Stimulated activated CD8-positive, alpha-beta memory T cell treated with anti-CD3 and anti-CD28 coated beads, Interleukin-12 subunit alpha, Interleukin-12 subunit beta, amount 100 ng/mL, for 24 hours (primary cell): Measurements from ENCODE around the gene CYB5D1.

Source experiments
- DNase-seq: peaks from one replicate; pipeline ENCODE4 v3.0.0-alpha.2; 2020; ENCODE audit errors: extremely low read depth

CYB5D1 gene

GRCh38 chr17:7833795-7834541 lies 23.8 kb upstream of the CYB5D1 start, which contains the start of gene KDM6B:
TSS of gene KDM6B (plus strand) at chr17:7834217. CDS start at chr17:7845555, 11,338 bp downstream.
- peak; percentile 69 for DNase-seq

DNA sequence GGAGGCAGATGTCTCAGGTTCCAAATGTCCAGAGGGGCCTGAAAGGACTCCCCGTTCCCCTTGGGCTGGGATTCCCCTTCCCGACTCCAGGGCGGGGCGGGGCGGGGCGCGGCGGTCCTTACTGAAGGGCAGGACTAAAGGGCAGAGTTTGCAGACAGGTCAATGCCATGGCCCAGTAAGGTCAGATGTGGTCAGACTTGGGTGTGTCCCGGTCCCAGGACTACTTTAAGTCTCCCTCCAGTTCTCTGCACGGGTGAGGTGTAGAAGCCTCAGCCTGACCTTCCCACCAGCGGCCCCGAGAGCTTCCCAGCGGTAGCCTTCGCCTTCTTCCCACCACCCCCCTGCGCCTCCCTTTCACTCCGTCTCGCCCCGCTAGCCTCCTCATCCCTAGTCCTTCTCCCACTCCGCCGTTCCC lies 23.3 kb upstream of the CYB5D1 start:
- no peak for DNase-seq

DNA sequence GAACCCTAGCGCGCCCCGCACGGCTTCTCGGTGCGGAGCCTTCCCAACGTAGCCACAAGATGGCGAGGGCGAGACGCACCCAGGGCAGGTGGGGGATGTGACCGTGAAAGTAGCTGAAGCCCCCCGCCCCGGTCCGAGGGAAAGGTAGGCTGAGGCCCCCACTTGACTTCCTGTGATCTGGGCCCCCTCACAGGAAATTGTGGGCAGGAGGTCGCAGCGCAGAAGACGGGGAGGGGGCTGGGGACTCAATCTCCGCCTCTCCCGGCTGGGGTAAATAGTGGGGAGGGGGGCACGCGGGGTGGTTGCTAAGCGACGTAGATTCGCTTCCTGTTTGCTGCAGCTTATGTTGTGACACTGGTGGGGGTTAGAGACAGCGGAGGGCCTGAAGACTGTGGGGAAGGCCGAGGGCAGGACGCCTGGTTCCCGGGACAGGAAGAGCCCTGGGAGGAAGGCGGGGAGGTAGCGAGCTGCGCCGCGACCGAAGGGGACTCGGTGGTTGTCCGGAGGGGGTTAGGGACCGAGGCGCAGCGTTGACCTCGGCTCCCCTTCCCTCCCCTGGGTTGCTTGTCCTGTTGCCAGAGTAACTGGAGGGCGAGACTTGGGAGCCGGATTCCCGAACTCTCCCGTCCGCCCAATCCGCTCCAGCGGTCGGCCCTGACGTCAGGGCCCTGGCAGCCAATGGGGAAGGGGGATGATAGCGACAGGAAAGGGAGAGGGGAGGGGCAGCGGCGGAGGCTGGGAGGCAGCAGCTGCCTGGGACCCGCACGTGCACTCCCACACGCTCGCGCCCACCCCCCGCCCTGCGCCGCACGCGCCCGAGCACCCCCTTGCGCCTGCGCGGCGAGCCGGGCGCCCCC lies 22.6 kb upstream of the CYB5D1 start:
- peak; percentile 76 for DNase-seq

DNA sequence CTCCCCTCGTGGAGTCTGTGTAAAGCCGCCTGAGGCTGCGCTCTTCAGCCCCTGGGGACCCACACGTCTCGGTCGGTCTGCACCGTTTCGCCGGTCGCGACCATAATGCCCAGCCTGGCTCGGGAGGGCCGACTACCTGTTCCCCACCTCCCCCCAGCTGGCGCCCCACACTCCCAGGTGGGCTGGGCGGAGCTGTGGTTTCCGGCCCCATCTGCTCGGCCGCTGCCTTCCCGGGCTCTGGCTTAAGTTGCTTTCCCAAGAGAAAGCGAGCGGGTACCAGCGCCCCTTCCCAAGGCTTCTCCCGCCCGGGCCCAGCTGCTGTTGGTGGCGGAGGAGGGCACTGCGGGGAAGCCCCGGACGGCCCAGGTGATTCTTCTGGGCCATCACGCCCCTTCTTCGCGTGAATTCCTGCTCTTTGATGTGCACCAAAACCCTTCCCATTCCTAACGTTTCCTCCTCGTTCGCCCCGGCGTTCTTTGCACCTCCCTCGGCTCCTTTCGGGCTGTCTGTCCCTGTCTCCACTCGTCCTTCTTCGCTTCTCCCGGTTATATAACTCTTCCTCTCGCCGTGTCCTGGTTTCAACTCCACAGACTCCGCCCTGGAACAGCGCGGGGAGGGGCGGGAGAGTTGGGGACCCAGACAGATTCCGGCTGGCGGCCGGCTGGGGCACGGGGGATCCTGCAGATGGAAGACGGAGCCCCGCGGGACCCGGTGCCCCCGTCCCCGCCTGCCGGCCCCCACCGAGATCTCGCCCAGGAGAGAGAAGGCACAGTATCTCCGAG lies 21.8 kb upstream of the CYB5D1 start:
- DNase-seq: no peak

DNA sequence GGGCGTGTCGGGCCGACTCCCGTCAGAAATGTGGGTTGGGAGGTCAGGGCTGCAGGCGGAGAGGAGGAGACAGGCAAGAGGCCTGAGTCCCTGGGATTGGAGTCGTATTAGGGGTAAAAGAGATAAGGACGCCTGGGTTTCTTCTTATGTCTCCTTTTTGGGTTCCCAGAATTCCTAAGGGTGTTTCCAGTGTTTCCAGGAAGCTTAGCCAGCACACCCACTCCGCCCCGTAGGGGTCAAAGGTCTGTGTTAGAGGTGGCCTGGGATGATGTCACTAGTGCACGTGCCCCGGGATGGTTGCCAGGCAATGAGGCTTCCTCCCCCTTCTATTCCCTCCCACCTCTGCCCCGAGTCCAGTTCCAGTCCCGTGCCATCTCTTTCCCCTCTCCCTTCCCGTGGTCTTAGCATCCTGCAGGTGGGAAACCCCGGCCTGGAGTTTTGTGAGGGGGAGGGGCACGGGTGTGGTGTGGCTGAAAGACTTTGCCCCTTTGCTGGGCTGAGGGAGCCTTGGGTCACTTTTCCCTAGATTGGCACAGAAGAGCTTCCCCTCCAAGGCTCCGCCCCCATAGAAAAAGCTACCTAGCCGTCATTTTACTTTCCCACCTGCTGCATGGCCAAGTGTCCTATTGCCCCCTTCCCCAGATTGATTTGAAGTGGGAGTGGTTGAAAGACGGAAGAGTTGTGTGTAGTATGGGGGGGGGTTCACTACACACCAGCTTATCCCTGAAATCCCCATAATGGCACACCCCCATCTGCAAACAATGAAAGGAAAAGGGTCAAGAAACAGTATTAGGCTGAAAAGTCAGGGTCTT lies 21.0 kb upstream of the CYB5D1 start:
- DNase-seq: peak; percentile 36

GRCh38 chr17:7837408-7838088 lies 20.3 kb upstream of the CYB5D1 start:
- no peak for DNase-seq

DNA sequence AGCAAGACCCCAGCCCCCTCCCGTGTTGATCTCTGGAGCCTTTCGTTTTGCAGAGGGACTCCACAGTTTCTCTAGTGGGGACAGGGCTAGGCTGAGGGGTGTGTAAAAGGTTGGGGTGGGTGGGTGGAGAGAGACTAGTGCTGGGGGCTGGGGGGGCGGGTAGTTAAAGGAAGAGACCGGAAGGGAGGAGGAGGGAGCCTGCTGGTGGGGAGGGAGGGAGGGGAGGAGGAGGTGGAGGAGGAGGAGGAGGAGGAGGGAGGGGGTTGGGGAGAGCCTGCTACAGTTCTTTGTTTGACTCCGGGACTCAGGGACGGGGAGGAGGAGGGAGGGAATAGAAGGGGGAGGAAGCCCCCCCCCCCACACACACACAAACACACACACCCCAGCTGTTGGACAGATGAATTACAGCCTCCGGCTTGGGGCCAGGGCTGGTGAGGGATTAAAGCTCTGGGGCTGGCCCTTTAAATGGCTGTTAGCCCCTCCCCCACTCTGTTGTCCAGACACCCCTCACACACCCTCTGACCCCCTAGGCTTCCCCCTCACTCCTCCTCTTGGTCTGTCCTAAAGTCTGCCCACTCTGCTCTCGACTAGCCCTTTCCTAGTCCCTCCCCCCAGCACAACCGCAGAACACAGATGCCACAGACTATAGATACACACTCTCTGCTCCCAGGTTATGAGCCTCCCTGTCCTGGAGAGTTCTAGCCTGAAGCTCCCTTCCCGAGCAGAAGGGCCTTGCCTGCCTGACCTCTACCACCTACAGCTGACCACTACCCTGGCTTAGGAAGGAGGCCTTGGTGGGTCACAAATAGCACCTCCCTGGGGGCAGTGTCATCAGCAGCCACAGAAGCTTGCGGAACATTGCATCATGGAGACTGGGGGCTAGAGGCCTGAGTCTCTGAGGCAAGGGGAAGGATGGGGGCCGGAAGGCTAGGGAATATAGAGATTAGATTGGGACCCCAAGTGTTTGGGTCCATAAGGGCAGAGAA lies 19.4 kb upstream of the CYB5D1 start:
- DNase-seq: no peak

DNA sequence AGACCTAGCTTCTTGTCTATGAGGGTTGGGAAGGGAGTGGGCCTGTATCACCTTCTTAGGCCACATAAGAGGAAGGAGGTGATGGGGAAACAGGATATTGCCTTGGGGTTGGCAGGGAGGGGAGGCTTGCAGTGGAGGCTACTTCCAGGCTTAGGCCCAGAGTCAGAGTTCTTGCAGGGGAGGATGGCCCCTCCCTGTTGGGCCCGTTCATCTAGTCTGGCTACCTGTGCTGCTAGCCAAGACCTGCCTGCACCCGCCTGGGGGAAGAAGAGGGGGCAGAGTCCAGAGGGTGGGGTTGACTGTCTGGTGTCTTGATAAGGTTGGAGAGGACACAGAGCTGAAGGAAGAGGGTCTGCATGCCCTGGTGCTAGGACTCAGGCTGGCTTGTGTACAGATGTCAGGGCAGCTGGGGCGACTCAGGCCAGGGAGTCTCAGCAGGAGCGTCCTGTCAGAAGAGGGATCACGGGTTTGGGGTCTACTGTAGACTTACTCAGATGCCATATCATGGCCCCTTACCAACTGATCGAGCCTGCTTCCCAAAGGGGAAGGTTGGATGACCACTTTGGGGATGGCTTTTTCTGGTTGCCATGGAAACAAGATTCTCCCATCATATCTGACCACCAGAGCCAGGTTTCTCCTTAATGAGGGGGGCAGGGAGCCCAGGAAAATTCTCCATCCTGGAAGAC lies 18.5 kb upstream of the CYB5D1 start:
- no peak for DNase-seq

DNA sequence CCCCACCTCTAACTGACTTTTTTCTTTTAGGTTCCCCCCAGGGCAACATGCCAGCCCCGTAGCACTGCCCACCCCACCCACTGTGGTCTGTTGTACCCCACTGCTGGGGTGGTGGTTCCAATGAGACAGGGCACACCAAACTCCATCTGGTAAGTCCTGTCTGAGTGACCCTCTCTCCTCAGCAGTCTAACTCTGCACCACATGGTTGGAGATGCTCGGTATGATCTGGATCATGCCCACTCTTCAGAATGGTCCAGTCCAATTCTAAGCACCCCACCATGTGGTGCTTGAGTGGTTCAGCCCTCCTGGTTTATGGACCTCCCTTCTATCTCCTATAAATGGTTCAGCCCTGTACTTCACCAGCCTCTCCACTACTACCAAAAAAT lies 17.9 kb upstream of the CYB5D1 start:
- no peak for DNase-seq

- no peak for DNase-seq
These were observed 17.4 kb upstream of the CYB5D1 start for GRCh38 chr17:7840441-7840840.

- DNase-seq: no peak
These were observed 16.9 kb upstream of the CYB5D1 start for GRCh38 chr17:7840875-7841274.

DNA sequence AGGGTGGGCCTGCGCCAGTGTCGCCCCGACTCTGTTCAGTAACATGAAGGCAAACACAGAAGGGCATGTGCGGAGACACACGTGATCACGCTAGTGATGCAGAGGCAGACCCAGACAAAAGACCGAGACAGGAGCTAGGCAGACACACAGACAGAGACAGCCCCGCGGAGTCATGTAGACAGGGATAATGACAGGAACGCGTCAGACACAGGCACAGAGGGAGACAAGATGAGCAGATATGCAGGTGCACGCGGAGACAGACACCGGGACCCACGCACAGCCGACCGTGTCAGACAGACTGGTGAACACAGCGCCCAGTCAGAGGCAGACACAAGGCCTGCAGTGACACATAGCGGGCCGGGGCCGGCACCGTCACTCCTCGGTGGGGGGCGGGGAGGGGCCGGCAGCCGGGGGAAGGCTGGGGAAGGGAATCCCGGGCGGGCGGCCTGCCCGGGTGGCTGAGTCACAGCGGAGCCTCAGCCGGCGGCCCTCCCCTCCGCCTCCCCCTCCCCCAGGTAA lies 16.3 kb upstream of the CYB5D1 start:
- DNase-seq: peak; percentile 83

DNA sequence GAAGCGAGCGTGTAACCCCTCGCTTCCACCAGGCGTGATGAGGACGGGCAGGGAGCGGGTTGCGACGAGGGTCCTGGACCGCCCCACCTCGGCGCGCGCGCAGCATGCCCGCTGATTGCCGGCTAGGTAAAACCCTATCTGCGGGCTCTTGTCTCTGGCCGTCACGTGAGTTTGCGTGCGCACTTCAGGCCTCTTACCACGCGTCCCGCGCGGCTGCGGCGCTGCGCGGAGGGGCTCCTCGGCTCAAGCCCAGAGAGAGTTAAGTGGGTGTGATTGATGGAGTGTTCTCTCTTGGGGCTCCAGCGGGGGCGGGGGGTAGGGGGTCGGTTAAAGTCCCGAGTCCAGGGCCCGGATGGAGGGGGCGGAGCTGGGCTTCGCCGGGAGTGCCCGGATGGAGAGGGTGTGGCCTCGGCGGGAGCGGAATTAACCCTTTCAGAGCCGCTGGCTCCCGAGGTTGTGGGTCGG lies 15.9 kb upstream of the CYB5D1 start:
- peak; percentile 66 for DNase-seq

- peak; percentile 93 for DNase-seq
These were observed 15.2 kb upstream of the CYB5D1 start for GRCh38 chr17:7842380-7843256.

GRCh38 chr17:7843257-7843535 lies 14.6 kb upstream of the CYB5D1 start:
- no peak for DNase-seq

DNA sequence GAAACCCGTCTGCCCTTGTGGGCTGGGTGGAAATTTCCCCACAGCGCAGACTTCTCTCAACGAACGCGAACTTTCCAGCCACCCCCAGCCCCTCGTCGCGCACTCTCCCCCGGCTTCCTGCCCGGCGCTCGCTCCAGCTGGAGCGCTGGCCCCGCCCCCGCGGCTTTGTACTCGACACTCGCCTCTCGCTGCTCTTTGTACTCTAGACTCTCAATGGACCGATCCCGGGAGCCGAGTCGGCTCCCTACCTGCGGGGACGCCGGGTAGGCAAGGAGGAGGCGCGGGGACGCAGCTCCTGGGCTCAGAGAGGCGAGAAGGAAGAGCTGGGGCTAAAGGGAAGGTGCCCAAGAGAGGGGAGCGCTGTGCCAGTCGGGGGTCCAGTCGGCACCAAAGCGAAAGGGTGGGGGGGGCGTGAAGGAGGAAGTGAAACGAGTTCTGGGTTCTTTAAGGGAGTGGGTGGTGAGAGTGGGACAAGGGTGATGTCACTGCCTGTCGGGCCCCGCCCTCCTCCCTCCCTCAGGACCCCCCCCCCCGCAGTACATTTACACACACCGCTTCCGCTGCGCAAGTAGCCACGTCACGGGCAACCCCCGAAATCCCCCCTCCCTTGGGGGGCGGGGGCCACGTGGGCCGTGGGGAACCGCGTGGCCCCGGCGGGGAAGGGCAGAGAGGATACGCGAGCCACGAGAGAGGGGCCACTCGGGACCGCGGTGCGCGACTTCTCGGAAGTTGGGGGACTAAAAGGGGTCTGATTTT lies 14.1 kb upstream of the CYB5D1 start:
- DNase-seq: peak; percentile 77
